ENCODE data around the gene TRUB2. TPM values are rescaled to one million over a fixed set of nuclear protein-coding genes. Genes with fewer than 3 reads are reported as not detected.

The TRUB2 gene
- total and polyA plus RNA-seq, 2 of the 13 experiments (the other 11 are each of a cell fraction or from before 2014, with no cell fraction given) = 22.3 to 41.2 TPM

GRCh38 chr9:128339761-128340690, 17.8 kb upstream of the TRUB2 start, which contains the start of gene SLC27A4 (continued):
- TF ChIP-seq MAZ (IDR thresholded peaks at IDR 0.05; ENCODE audit: borderline replicate concordance, low read depth, low read length) = 0 out of 2 replicates have a peak, but pooled peaks have one; percentile 11
- peak; percentile 76 for TF ChIP-seq MAZ (CRISPR knock-in tag; IDR thresholded peaks at IDR 0.05; ENCODE audit: low read depth)
- TF ChIP-seq RBFOX2 (IDR thresholded peaks at IDR 0.05; ENCODE audit: low read depth, low read length) = peak; percentile 58
- peak; percentile 30; the same call in 1 of the 2 replicates for TF ChIP-seq GABPA (IDR thresholded peaks at IDR 0.05; ENCODE audit: low read depth, low read length)
- peak; percentile 43 for TF ChIP-seq GABPA (CRISPR knock-in tag; IDR thresholded peaks at IDR 0.05; ENCODE audit: low read depth)
- TF ChIP-seq SMC3 (IDR thresholded peaks at IDR 0.05; ENCODE audit: low read length) = no peak
- TF ChIP-seq GMEB2 (CRISPR knock-in tag; IDR thresholded peaks at IDR 0.05; ENCODE audit: low read depth) = peak; percentile 73; the same call in 1 of the 2 replicates
- TF ChIP-seq TFAP4 (IDR thresholded peaks at IDR 0.05; ENCODE audit: borderline replicate concordance, low read depth) = peak; percentile 3; the same call in 1 of the 2 replicates
- TF ChIP-seq MAF1 (CRISPR knock-in tag; IDR thresholded peaks at IDR 0.05; ENCODE audit: borderline replicate concordance) = peak; percentile 92; the same call in 1 of the 2 replicates
- TF ChIP-seq PLRG1 (conservative IDR thresholded peaks at IDR 0.05) = no peak
- no peak for TF ChIP-seq ETV6 (CRISPR knock-in tag; conservative IDR thresholded peaks at IDR 0.05)
- peak; percentile 78; the same call in 1 of the 2 replicates for TF ChIP-seq ZBTB7A (CRISPR knock-in tag; IDR thresholded peaks at IDR 0.05)
- peak; percentile 83 for TF ChIP-seq ZFY (CRISPR knock-in tag; IDR thresholded peaks at IDR 0.05)
- TF ChIP-seq PITX1 (CRISPR knock-in tag; IDR thresholded peaks at IDR 0.05) = peak; percentile 69; the same call in 1 of the 2 replicates
- 0 out of 2 replicates have a peak, but pooled peaks have one; percentile 61 for TF ChIP-seq ZNF441 (CRISPR knock-in tag; IDR thresholded peaks at IDR 0.05; ENCODE audit: borderline replicate concordance)
- TF ChIP-seq HNF1A (IDR thresholded peaks at IDR 0.05; ENCODE audit: low read depth) = no peak
- peak; percentile 31; the same call in 1 of the 2 replicates for TF ChIP-seq HNF1A (CRISPR knock-in tag; IDR thresholded peaks at IDR 0.05; ENCODE audit: borderline replicate concordance)
- peak; percentile 44; the same call in 1 of the 2 replicates for TF ChIP-seq REPIN1 (CRISPR knock-in tag; IDR thresholded peaks at IDR 0.05; ENCODE audit: borderline replicate concordance, low read depth)
- TF ChIP-seq ZNF34 (CRISPR knock-in tag; IDR thresholded peaks at IDR 0.05; ENCODE audit: borderline replicate concordance) = 0 out of 2 replicates have a peak, but pooled peaks have one; percentile 12
- no peak for TF ChIP-seq ZNF12 (CRISPR knock-in tag; IDR thresholded peaks at IDR 0.05)
- TF ChIP-seq ZFAT (CRISPR knock-in tag; conservative IDR thresholded peaks at IDR 0.05) = no peak
- no peak for TF ChIP-seq ZNF567 (CRISPR knock-in tag; IDR thresholded peaks at IDR 0.05; ENCODE audit: borderline replicate concordance)
